Fibroblast of villous mesenchyme (primary cell): ENCODE data around the gene IFT80. TPM values are rescaled to one million over a fixed set of nuclear protein-coding genes. Genes with fewer than 3 reads are reported as not detected.

Experiments
- DNase-seq: peaks from one replicate; pipeline ENCODE4 v3.0.0-alpha.2; 2010; ENCODE audit warnings: low read depth
- H3K4me3 ChIP-seq: 2 replicates; pipeline ENCODE4 v1.5.1; 2011; ENCODE audit warnings: low read depth, mild to moderate bottlenecking, low read length
- CTCF ChIP-seq: IDR thresholded peaks from 2 replicates; pipeline ENCODE4 v1.5.1; 2012; ENCODE audit warnings: low read depth, mild to moderate bottlenecking, low read length; ENCODE audit not compliant: insufficient read depth
- total RNA-seq: library from RNA; depleted of rRNA; stranded (reverse); fragments of >200 nt; gene quantifications from 2 replicates; pipeline ENCODE4 v1.2.3, GENCODE V29; 2012

The IFT80 gene
- total RNA-seq, 1 donor: 47.9 TPM

GRCh38 chr3:160280836-160281235 lies 118.2 kb downstream of the IFT80 start:
- no peak for TF ChIP-seq CTCF
- H3K4me3 ChIP-seq: no peak overlapping the region
- no peak for DNase-seq

GRCh38 chr3:160279657-160280056 lies 119.4 kb downstream of the IFT80 start:
- no peak for TF ChIP-seq CTCF
- H3K4me3 ChIP-seq: no peak overlapping the region
- no peak for DNase-seq

- DNase-seq: no peak
- no peak for TF ChIP-seq CTCF
- no peak overlapping the region for H3K4me3 ChIP-seq
Measured at GRCh38 chr3:160278210-160278609, 120.8 kb downstream of the IFT80 start.

- no peak for DNase-seq
- H3K4me3 ChIP-seq: no peak overlapping the region
- TF ChIP-seq CTCF: no peak
Measured at GRCh38 chr3:160265088-160265487, 133.9 kb downstream of the IFT80 start.

GRCh38 chr3:160260587-160261270 lies 138.3 kb downstream of the IFT80 start:
- DNase-seq: no peak
- no peak overlapping the region for H3K4me3 ChIP-seq
- no peak for TF ChIP-seq CTCF

- no peak overlapping the region for H3K4me3 ChIP-seq
- DNase-seq: no peak
- TF ChIP-seq CTCF: no peak
Measured at GRCh38 chr3:160259589-160259988, 139.4 kb downstream of the IFT80 start.

GRCh38 chr3:160257606-160258005 lies 141.4 kb downstream of the IFT80 start:
- H3K4me3 ChIP-seq: no peak overlapping the region
- TF ChIP-seq CTCF: no peak
- DNase-seq: no peak
